H9 (cell line): Measurements from ENCODE around the gene RDH12. TPM values are rescaled to one million over a fixed set of nuclear protein-coding genes. Genes with fewer than 3 reads are reported as not detected.

Experiments
- DNase-seq: peaks from one replicate; pipeline ENCODE4 v3.0.0-alpha.2; 2017
- H2AFZ ChIP-seq: one replicate; pipeline ENCODE4 v1.6.1; 2013; ENCODE audit warnings: mild to moderate bottlenecking, low read length, control low read depth, moderate library complexity
- H2AK5ac ChIP-seq: 2 replicates; pipeline ENCODE4 v1.6.1; 2013; ENCODE audit warnings: low read length, control low read depth, mixed read lengths; ENCODE audit not compliant: insufficient read length
- H2BK120ac ChIP-seq: one replicate; pipeline ENCODE4 v1.6.1; 2013; ENCODE audit warnings: low read depth, mild to moderate bottlenecking, low read length, control low read depth, inconsistent platforms; ENCODE audit not compliant: poor library complexity, severe bottlenecking
- H2BK12ac ChIP-seq: 2 replicates; pipeline ENCODE4 v1.6.1; 2013; ENCODE audit warnings: low read length, control low read depth, mixed read lengths, low read depth; ENCODE audit not compliant: insufficient read length
- H2BK15ac ChIP-seq: 2 replicates; pipeline ENCODE4 v1.6.1; 2013; ENCODE audit warnings: low read depth, low read length, control low read depth
- H2BK20ac ChIP-seq: one replicate; pipeline ENCODE4 v1.6.1; 2013; ENCODE audit warnings: low read depth, mild to moderate bottlenecking, low read length, control low read depth, inconsistent platforms; ENCODE audit not compliant: poor library complexity, severe bottlenecking
- H2BK5ac ChIP-seq: 2 replicates; pipeline ENCODE4 v1.6.1; 2013; ENCODE audit warnings: low read length, control low read depth, mixed read lengths; ENCODE audit not compliant: insufficient read length
- H3K14ac ChIP-seq: 2 replicates; pipeline ENCODE4 v1.6.1; 2013; ENCODE audit warnings: low read length, control low read depth; ENCODE audit not compliant: insufficient read depth
- H3K18ac ChIP-seq: 2 replicates; pipeline ENCODE4 v1.6.1; 2013; ENCODE audit warnings: low read depth, mild to moderate bottlenecking, mixed read lengths, low read length, control low read depth; ENCODE audit not compliant: insufficient read length
- H3K23ac ChIP-seq: 2 replicates; pipeline ENCODE4 v1.6.1; 2013; ENCODE audit warnings: low read length, control low read depth, mixed read lengths, low read depth; ENCODE audit not compliant: insufficient read length
- H3K23me2 ChIP-seq: 2 replicates; pipeline ENCODE4 v1.6.1; 2013; ENCODE audit warnings: low read depth, mild to moderate bottlenecking, mixed read lengths, low read length, control low read depth; ENCODE audit not compliant: insufficient read length, poor library complexity, severe bottlenecking
- H3K27ac ChIP-seq: 2 replicates; pipeline ENCODE4 v1.5.1; 2013; ENCODE audit warnings: low read length, control low read depth, mixed read lengths, low read depth; ENCODE audit not compliant: insufficient read length
- H3K27me3 ChIP-seq: 2 replicates; pipeline ENCODE4 v1.6.1; 2013; ENCODE audit warnings: low read length, control low read depth, inconsistent platforms; ENCODE audit not compliant: insufficient read depth
- H3K4ac ChIP-seq: 2 replicates; pipeline ENCODE4 v1.6.1; 2013; ENCODE audit warnings: low read depth, mild to moderate bottlenecking, control low read depth, inconsistent platforms, low read length, moderate library complexity
- H3K4me1 ChIP-seq: 2 replicates; pipeline ENCODE4 v1.6.1; 2013; ENCODE audit warnings: low read length, control low read depth, inconsistent platforms; ENCODE audit not compliant: insufficient read depth
- H3K4me2 ChIP-seq: 2 replicates; pipeline ENCODE4 v1.6.1; 2013; ENCODE audit warnings: low read length, control low read depth, mixed read lengths; ENCODE audit not compliant: insufficient read length, insufficient read depth
- H3K56ac ChIP-seq: 2 replicates; pipeline ENCODE4 v1.6.1; 2013; ENCODE audit warnings: low read depth, mild to moderate bottlenecking, mixed read lengths, low read length, control low read depth; ENCODE audit not compliant: insufficient read length
- H3K79me1 ChIP-seq: 2 replicates; pipeline ENCODE4 v1.6.1; 2013; ENCODE audit warnings: low read depth, mild to moderate bottlenecking, moderate library complexity, low read length, control low read depth, inconsistent platforms; ENCODE audit not compliant: insufficient read depth, poor library complexity, severe bottlenecking
- H3K79me2 ChIP-seq: 2 replicates; pipeline ENCODE4 v1.6.1; 2013; ENCODE audit warnings: low read length, control low read depth, inconsistent platforms; ENCODE audit not compliant: insufficient read depth
- H3K9ac ChIP-seq: 2 replicates; pipeline ENCODE4 v1.6.1; 2013; ENCODE audit warnings: low read length, control low read depth, mixed read lengths; ENCODE audit not compliant: insufficient read length; ENCODE audit errors: extremely low read depth
- H3K9me3 ChIP-seq: one replicate; pipeline ENCODE4 v1.6.1; 2013; ENCODE audit warnings: low read depth, low read length, inconsistent platforms; ENCODE audit not compliant: control insufficient read depth
- H3T11ph ChIP-seq: one replicate; pipeline ENCODE4 v1.6.1; 2013; ENCODE audit warnings: mild to moderate bottlenecking, low read length, control low read depth, inconsistent platforms
- H4K20me1 ChIP-seq: one replicate; pipeline ENCODE4 v1.6.1; 2013; ENCODE audit not compliant: control insufficient read depth, insufficient read length, insufficient read depth
- H4K5ac ChIP-seq: 2 replicates; pipeline ENCODE4 v1.6.1; 2013; ENCODE audit warnings: low read depth, mild to moderate bottlenecking, mixed read lengths, low read length, control low read depth; ENCODE audit not compliant: insufficient read length
- H4K8ac ChIP-seq: replicated peaks from 2 replicates; pipeline ENCODE4 v1.6.1; 2013; ENCODE audit warnings: low read length, control low read depth, mixed read lengths, low read depth; ENCODE audit not compliant: insufficient read length
- H4K91ac ChIP-seq: 2 replicates; pipeline ENCODE4 v1.6.1; 2013; ENCODE audit warnings: low read depth, mild to moderate bottlenecking, moderate library complexity, mixed read lengths, low read length, control low read depth; ENCODE audit not compliant: insufficient read length
- H3K27ac Mint-ChIP-seq, 3 experiments: 2 replicates in 2 of 3; 3 replicates in 1 of 3; pipeline ENCODE4 v1.8.0; 2020 to 2021; ENCODE audit warnings: mixed read lengths in 3 of 3, mild to moderate bottlenecking in 1 of 3, moderate library complexity in 1 of 3
- H3K27me3 Mint-ChIP-seq: 2 replicates; pipeline ENCODE4 v1.8.0; 2021; ENCODE audit warnings: low read depth, mild to moderate bottlenecking, moderate library complexity, mixed read lengths
- H3K36me3 Mint-ChIP-seq, 3 experiments: 2 replicates in 2 of 3; 3 replicates in 1 of 3; pipeline ENCODE4 v1.8.0; 2020 to 2021; ENCODE audit warnings: low read depth in 3 of 3, mixed read lengths in 3 of 3; ENCODE audit not compliant: insufficient read depth in 1 of 3
- H3K4me1 Mint-ChIP-seq, 2 experiments: 2 replicates each; pipeline ENCODE4 v1.8.0; 2020; ENCODE audit warnings: mixed read lengths in 2 of 2
- H3K4me3 Mint-ChIP-seq, 2 experiments: 2 replicates in 1 of 2; 3 replicates in 1 of 2; pipeline ENCODE4 v1.8.0; 2020 to 2021; ENCODE audit warnings: mild to moderate bottlenecking in 2 of 2, mixed read lengths in 2 of 2, moderate library complexity in 1 of 2
- H3K9me3 Mint-ChIP-seq, 2 experiments: 2 replicates in 1 of 2; 3 replicates in 1 of 2; pipeline ENCODE4 v1.8.0; 2020; ENCODE audit warnings: mild to moderate bottlenecking in 2 of 2, mixed read lengths in 2 of 2, moderate library complexity in 1 of 2
- WGBS: extraction: QIAGEN DNeasy Blood & Tissue Kit; methylation state at CpG from one replicate; pipeline ENCODE4 v1.1.7; 2013; ENCODE audit warnings: missing lambda C conversion rate, low lambda C conversion rate, mixed read lengths; ENCODE audit not compliant: insufficient read length; ENCODE audit errors: extremely low coverage; 5-methylcytosine and 5-hydroxymethylcytosine counted together
- total RNA-seq: library from RNA; stranded (reverse); gene quantifications from 2 replicates; pipeline ENCODE4 v1.2.1, GENCODE V29; 2021
- TF ChIP-seq, protein P1 (sequence below): fragments of 200-600 bp; sonication (generic); conservative IDR thresholded peaks from 3 replicates; pipeline ENCODE4 v1.8.0; 2021; ENCODE audit warnings: antibody characterized with exemption, mild to moderate bottlenecking

RDH12 gene
- total RNA-seq, 1 experiment from 2014 or later: 0.74 TPM

DNA sequence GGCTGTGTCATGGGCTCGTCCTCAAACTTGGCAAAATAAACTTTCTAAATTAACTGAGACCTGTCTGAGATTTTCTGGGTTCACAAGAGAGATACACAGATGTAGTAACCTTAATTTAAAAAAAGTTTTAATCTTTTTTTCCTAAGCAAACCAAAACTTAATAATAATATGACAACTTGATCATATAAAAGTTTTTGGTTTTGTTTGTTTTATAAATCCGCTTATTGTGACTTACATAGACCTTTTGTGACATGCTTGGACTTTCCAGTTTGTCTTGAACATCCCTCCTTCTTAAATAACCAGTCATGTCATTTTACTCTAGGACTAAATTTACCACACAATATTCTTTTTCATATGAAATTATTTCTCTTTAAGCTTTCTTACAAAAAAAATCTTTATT is 8.5 kb downstream of the RDH12 start:
- no peak overlapping the region for H3K23ac ChIP-seq
- no peaks in the 10 kb centered on the region for H3K79me2 ChIP-seq
- H3K18ac ChIP-seq: no peak overlapping the region
- H3K23me2 ChIP-seq: no peaks in the 10 kb centered on the region
- no peaks in the 10 kb centered on the region for H3K4me1 ChIP-seq
- Mint-ChIP-seq H3K36me3 (peaks cover 4 to 14% (median 5%) of the 10 kb centered on the region in 3 experiments; a peak in 6 of 7 replicates), H3K9me3 (peaks cover 46 to 54% of the 10 kb centered on the region in 2 experiments), H3K4me1 (peaks cover 0 to 2% of the 10 kb centered on the region in 2 experiments; a peak in 1 of 4 replicates), H3K4me3 (no peak overlapping the region), H3K27ac (no peak overlapping the region), H3K27me3 (peaks cover 2% of the 10 kb centered on the region)
- H2BK120ac ChIP-seq: no peak overlapping the region
- peaks cover 13% of the 10 kb centered on the region for H3K9me3 ChIP-seq
- H4K20me1 ChIP-seq: no peaks in the 10 kb centered on the region
- H2AK5ac ChIP-seq: no peak overlapping the region
- H3K4me2 ChIP-seq: no peak overlapping the region
- TF ChIP-seq, protein P1, sequence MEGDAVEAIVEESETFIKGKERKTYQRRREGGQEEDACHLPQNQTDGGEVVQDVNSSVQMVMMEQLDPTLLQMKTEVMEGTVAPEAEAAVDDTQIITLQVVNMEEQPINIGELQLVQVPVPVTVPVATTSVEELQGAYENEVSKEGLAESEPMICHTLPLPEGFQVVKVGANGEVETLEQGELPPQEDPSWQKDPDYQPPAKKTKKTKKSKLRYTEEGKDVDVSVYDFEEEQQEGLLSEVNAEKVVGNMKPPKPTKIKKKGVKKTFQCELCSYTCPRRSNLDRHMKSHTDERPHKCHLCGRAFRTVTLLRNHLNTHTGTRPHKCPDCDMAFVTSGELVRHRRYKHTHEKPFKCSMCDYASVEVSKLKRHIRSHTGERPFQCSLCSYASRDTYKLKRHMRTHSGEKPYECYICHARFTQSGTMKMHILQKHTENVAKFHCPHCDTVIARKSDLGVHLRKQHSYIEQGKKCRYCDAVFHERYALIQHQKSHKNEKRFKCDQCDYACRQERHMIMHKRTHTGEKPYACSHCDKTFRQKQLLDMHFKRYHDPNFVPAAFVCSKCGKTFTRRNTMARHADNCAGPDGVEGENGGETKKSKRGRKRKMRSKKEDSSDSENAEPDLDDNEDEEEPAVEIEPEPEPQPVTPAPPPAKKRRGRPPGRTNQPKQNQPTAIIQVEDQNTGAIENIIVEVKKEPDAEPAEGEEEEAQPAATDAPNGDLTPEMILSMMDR: no peak
- H3K56ac ChIP-seq: no peak overlapping the region
- no peak overlapping the region for H3K27ac ChIP-seq
- no peak overlapping the region for H3K9ac ChIP-seq
- no peaks in the 10 kb centered on the region for H3K79me1 ChIP-seq
- no peak overlapping the region for H3K14ac ChIP-seq
- H2BK15ac ChIP-seq: no peak overlapping the region
- no peak overlapping the region for H2BK20ac ChIP-seq
- no peak overlapping the region for H3K4ac ChIP-seq
- H3K27me3 ChIP-seq: no peaks in the 10 kb centered on the region
- H2AFZ ChIP-seq: no peak overlapping the region
- no peak for DNase-seq
- no peak overlapping the region for H4K5ac ChIP-seq
- no peak overlapping the region for H3T11ph ChIP-seq
- H2BK12ac ChIP-seq: no peak overlapping the region
- no CpG with 5 or more reads among the region's 2 CpGs for WGBS
- no peak overlapping the region for H4K8ac ChIP-seq
- no peak overlapping the region for H4K91ac ChIP-seq
- H2BK5ac ChIP-seq: no peak overlapping the region
